NCI-H1436 (cell line): ENCODE data around the gene EXD1.

Source experiments
- DNase-seq: peaks from one replicate; lab custom pipeline; 2025; lab: John Stamatoyannopoulos, UW

The EXD1 gene

DNA sequence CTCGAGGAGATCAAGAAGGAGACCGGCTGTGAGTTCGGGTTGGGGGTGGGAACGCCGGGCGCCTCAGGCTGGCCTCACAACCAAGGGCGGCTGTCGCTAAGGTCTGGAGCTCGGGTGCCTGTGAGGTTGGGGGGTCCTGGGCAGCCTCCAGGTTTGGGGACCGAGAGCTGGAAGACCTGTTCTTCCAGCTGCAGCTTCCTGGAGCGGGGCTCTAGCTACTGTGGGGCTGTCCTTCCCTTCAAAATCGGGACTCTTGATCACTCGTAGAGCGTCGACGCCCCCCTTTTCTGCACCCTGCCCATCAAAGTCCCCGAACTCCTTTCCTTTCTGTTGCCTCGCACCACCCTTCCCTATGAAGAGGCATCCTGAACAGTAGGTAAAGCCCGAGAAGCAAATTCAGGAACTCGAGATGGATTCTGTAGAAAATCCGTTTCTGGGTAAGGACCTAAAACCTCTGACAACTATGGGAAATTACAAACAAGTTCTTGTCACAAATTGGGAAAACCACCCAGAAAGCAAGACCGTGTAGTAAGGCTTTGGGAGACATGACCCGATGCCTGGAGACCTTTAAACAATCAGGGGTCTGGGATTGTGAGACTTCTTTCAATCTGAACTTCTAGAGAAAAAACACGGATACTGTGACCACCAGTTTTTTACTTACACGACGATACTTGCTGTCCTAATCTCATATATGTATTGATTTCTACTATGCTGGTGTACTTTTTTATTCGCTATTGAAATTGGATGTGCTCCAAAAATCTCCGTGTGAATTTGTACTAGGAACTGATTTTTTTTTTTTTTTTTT, 1.1 kb upstream of the EXD1 start:
- DNase-seq: peak; percentile 56

DNA sequence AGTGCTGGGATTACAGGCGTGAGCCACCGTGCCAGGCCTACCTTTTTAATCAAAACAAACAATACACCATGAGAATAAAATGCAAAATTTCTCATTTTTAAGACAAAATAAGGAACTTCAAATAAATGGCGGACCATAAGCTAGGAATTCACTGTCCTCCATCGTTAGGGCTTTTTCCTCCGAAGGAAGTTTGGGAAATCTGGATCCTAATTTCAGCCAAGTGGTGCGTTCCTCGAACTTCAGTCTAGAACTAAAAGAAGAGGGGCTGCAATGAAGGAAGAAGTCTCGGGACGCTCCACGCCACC, 260 bp downstream of the EXD1 start:
- DNase-seq: no peak

DNA sequence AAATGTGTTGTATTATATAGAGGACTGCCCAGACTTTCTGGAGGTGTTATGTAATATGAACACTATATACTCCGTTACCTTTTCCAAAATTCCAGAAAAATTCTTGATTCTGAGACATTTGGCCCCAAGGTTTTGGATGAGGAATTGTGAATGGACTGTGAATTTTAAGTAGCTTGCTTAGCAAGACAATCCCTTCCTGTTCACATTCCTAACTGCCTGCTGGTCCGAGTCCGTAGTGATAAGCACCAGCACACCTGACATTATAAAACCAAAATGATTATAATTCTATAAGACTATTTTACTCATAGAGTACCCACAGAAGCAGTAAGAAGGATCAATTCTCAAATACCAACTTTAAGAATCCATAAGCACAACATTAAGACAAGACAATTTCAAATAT, 11.2 kb downstream of the EXD1 start:
- DNase-seq: no peak

DNA sequence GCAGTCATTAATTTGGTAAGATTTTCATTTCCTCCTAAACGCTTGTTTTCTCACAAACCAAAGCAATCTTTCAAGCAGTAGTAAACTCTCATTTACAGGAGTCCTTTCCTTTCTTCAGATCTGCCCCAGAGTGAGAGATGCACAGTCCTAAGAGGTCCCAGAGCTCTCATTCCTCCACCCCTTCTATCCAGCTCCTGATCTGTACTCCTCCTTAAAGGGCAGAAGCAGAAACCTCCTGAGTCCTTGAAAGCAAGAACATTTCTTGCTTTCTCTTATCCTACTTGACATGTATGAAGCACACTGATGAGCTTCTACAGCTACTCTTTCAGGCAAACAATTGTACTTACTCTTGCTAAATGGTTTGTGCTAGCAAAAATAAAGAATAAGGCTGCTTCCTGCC, 11.7 kb downstream of the EXD1 start:
- DNase-seq: no peak

DNA sequence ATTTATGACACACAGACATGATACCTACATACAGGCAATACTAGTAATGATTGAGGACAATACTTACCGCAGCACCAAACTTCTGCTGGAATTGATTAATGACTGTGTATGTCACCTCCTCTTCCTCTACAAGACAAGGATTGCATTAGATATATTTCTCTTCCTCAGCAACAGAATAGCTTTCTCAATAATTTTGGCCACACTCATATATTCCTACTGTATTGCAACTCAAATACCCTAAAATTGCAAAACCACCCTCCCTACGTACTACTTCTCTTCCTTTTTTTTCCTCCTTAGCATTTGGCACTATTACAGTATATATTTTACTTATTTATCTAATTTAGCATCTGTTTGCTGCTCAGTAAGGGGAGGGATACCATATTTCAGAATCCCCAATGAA, 14.8 kb downstream of the EXD1 start:
- no peak for DNase-seq

DNA sequence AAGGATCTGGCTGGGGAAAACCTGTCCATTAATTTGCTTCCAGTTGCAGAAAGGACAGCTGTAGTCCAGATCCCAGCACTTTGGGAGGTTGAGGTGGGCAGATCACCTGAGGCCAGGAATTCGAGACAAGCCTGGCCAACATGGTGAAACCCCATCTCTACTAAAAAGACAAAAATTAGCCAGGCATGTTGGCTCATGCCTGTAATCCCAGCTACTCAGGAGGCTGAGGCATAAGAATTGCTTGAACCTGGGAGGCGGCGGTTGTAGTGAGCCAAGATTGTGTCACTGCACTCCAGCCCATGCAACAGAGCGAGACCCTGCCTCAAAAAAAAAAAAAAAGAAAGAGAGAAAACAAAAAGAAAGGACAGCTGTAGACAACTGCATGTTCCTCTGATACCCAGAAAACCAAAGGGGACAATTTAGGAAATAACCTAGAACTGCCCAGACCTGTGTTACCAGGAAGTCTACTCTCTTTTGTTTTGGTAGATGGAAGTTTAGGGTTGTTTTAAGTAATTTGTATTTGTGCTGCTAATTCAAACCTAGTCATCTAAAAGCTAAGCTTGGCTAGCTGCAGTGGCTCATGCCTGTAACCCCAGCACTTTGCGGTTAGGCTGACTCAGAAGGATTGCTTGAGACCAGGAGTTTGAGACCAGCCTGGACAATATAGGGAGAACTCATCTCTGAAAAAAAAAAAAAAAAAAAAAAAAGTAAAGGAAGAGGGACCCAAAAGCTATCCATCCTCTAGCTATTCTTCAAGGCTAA, 22.7 kb downstream of the EXD1 start:
- DNase-seq: no peak

DNA sequence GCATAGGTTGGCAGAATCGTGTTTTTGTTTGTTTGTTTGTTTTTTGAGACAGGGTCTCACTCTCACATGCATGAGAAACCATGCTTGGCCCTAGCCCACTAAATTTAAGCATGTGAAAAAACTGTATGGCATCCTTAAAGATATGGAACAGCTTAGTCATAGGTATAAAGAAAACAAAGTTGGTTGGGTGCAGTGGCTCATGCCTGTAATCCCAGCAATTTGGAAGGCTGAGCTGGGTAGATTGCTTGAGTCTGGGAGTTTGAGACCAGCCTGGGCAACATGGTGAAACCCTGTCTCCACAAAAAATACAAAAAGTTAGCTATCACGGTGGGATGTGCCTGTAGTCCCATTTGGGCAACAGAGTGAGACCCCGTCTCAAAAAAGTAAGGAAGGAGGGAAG, 25.2 kb downstream of the EXD1 start:
- no peak for DNase-seq

DNA sequence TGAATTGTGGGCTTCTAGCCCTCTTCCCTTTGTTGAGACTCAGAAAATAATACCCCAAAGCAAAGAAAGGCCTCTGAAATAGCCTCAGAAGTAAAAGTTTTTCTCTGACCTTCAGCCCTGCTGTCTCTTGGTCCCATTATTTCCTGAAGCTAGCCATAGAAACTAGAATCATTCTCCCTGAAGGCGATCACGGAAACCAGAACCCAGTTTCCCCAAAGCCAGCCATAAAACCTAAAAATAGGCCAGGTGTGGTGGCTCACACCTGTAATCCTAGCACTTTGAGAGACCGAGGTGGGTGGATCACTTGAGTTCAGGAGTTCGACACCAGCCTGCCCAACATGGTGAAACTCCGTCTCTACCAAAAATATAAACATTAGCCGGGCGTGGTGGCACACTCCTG, 27.2 kb downstream of the EXD1 start:
- DNase-seq: no peak

DNA sequence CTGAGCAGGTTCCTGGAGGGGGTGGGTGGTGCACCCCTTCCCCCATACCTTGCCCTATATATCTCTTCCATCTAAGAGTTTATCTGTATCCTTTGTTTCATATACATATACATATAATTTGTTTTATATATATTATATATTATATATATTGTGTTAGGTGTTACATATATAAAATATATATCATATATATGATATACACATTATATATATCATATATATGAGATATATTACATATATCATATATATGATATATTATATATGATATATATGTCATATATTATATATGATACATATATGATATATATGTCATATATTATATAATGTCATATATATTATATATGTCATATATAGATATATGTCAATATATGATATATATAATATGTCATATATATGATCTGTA, 31.1 kb downstream of the EXD1 start:
- DNase-seq: no peak

DNA sequence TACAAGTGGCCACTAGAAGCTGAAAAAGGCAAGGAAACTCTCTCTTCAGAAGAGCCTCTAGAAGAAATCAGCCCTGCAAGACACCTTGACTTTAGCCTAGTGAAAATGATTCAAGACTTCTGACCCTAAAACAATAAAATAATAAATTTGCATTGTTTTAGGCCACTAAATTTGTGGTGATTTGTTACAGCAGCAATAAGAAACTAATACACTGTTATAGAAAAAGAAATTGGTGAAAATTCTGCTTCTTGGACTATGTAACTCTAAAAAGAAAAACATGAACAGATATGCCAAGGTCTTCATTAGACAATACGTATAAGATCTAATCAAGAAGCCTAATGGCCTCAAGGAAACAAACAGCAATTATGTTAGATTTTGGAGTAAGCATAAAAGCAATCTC, 36.1 kb downstream of the EXD1 start:
- no peak for DNase-seq

DNA sequence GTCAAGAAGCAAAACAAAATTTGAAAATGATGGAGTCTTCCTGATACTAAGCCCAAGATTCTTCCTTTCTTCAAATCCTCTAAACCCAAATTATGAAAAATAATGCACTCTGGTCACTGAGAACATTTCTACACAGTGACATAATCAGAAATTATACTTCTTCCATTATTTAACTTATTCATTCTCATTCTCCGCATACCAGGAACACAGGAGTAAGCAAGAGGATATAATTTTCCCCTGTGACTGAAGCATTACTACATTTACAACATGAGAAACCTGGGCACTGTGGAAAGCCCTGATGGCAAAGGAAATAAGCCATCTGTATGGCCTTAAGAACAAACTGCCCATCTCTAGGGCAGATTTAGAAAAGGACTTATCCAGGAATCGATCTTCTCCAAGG, 47.0 kb downstream of the EXD1 start:
- no peak for DNase-seq

DNA sequence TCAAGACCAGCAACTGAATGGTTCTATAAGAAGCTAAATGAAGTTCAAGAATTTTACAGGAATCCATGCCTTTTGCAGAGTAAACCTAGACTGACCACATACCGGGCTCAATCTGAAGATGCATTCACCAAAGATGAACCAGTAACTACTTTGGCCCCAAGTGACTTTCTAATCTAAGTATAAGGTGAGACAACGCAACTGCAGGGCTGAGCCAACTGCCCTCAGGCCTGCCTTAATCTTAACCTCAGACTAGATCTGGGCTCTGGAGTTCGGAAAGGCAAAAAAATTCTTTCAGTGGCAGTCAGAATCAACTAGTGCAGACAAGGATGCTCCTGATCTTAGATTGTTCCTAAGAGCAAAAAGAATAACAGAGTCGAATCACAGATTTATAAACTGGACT, 48.3 kb downstream of the EXD1 start:
- no peak for DNase-seq

DNA sequence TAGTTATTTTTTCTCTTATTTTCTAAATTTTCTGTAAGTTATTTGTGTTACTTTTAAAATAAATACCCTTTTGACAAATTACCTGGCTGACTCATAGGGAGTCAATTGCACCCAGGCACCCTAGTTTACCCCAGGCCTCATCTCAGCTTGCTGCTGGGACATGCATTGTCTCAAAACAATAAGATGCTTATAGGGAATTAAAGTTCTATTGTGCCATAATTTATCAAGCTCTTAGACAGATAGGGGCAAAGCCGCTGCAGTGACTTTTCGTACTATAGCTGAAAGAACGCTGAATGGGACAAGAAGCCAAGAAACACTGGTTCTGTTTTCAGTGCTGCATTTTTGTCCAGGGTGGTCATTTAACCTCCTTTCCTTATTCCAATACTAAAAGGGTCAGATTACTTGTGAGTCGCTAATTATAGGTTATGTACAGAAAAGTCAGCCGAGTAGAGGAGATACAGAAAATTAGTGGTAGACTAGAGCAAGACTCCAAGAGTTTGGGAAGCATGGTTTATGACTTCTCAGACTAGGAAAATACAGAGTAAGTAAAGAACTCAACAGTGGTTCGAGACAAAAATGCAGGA, 50.3 kb downstream of the EXD1 start:
- no peak for DNase-seq

DNA sequence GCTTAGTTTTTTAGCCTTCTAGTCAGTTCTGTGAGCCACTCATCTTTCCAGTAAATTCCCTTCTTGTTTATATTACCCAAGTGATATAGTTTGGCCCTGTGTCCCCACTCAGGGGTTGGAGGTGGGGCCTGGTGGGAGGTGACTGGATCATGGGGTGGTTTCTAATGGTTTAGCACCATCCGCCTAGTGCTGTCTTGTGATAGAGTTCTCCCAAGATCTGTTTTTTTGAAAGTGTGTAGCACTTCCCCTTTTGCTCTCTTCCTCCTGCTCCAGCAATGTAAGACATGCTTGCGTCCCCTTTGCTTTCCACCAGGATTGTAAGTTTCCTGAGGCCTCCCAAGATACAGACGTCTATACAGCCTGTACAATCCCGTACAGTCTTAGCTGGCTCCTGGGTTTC, 60.8 kb downstream of the EXD1 start:
- DNase-seq: no peak

DNA sequence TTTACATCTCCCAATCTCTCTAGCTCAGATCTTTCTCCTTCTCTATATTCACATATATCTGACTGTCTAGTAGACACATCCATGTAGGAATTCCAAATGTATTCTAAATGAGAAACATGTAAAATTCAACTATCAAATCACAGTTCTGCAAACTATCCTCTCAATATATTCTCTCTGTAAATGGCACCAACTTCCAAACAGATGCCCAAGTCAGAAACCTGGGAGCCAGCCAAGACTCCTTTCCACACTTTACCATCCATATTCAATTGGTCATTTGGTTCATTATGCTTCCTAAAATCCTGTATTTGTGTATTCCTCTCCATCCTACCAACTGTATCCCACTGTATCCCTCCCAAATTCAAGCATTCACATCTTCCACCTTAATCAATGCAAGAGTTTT, 61.5 kb downstream of the EXD1 start:
- DNase-seq: no peak

DNA sequence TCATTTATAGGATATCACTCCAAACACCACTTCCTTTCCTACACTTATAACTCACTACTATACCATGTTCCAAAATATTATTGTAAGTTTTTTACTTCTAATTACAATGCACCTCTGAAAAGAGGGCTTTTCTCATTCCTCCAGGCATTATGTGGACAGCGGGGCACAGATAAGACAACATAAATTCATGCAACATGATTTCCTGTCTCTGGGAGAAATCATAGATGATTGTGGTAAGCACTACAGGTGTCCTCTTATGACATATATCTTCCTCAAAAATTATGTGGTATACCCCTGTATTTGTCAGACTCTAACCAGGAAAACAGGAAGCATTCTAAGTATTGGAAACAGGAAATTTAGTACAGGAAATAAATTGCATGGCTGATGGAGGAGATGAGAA, 68.8 kb downstream of the EXD1 start:
- no peak for DNase-seq

DNA sequence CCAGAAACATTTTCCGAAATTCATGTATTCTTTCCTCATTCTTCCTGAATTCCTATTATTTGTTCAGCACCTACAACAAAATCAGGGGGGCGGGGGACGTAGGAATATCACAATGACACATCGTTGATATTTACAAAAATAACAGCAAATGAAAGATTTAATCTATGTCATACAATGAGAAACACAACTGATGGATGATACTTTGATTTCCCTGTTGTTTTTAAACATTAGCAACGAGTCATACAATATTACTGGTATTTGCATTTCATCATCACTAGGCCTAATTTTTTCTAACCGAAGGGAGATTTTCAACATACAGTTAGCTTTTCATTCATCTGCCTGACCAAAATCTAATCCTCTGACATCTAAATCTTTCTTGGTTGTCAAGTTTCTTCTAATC, 69.2 kb downstream of the EXD1 start:
- no peak for DNase-seq

DNA sequence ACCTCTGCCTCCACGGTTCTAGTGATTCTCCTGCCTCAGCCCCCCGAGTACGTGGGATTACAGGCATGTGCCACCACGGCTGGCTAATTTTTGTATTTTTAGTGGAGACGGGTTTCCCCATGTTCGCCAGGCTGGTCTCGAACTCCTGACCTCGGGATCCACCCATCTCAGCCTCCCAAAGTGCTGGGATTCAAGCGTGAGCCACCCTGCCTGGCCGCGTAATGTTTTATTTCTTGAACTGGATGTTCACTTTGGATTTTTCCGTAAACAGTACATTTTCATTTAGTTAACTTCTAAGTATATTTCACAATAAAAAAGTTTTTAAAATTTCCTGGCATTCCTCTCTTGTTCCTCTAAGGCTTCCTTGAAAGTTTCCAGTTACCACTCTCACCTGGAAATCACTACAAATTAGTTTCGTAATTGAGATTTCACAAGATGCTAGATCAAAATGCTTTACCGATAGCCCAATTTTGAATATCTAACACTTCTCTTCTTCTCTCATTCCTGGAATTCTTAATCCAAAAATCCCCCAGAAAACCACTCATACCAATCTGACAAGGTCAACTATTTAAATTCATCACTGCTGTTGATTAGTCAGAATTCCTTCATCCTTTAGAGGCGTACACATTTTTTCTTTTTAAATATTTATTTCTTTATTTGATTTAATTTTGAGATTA, 69.8 kb downstream of the EXD1 start:
- DNase-seq: no peak

DNA sequence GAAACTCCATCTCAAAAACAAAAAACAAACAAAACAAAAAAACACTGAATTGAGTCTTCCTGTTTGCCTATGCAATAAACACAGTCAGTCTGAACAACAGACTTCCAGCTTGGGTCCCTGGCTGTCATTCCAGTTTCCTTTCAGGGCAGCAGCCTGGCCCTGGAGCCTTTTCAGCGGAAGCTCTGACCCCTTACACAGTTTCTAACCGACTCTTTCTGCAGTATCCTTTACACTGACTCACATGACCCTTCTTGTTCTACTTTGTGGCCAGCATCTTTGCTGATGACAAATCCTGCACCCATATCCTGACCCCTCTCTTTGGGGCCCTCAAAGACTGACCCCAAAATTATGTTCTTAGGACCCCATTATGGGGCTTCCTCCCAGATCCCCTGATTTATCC, 76.1 kb downstream of the EXD1 start:
- no peak for DNase-seq

DNA sequence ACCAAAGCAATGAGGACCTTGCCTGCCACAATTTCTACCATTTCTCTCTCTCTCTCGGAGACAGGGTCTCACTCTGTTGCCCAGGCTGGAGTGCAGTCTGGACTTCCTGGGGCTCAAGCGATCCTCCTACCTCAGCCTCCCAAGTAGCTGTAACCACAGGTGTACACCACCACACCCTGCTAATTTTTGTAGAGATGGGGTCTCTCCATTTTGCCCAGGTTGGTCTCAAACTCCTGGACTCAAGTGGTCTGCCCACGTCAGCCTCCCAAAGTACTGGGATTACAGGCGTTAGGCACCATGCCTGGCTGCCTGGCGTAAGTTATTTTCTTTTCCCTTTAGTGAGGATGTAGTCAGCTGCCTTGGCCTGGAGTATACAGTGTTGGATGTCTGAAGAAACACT, 76.8 kb downstream of the EXD1 start:
- no peak for DNase-seq

DNA sequence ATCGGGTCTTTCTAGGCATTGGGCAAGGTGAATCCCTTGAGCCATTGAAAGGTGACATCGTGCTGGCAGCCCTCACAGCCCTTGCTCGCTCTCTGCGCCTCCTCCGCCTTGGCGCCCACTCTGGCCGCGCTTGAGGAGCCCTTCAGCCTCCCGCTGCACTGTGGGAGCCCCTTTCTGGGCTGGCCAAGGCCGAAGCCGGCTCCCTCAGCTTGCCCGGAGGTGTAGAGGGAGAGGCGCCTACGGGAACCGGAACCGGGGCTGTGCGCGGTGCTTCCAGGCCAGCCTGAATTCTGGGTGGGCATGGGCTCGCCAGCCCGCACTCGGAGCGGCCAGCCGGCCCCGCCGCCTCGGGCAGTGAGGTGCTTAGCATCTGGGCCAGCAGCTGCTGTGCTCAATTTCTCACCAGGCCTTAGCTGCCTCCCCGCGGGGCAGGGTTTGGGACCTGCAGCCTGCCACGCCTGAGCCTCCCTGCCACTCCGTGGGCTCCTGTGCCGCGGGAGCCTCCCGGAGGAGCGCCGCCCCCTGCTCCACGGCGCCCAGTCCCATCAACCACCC, 79.0 kb downstream of the EXD1 start:
- no peak for DNase-seq

DNA sequence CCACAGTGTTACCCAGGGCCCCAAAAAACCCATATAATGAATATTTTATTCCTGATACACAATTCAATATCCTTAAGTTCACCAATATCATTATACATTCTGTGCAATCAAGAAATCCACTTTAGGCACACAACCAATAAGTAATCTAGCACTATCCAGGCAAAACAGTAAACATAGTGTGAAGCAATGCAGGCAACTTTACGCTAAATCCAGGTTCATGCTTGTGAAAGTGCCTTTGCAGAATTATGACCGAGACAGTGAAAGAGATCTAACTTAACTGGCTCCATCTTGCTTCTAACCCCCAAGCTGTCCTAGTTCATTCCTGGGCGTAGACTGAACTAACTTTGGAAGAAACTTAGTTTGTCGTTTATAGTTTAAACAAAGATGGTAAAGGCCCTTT, 80.3 kb downstream of the EXD1 start:
- no peak for DNase-seq

DNA sequence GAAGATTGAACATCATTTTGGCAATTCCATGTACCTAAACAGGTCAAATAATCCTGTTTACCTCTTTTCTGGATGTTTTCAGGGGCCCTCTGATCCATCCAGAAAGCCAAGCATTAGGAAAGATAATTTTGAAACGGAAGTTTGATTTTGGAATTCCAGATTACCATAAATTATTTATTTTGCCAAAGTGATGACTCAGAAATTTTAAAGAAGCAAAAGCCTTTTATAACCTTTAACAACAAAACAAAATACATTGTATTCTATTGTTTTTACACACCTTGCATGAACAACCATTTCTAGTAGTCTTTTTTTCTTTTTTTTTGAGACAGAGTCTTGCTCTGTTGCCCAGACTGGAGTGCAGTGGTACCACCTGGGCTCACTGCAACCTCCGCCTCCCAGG, 82.5 kb downstream of the EXD1 start:
- DNase-seq: no peak
